ENCODE data around the gene LTB.

Gene LTB

GRCh38 chr6:31547727-31548543, 34.3 kb downstream of the LTB start:
- H3K4me3 ChIP-seq (replicated peaks; ENCODE audit: low read depth, low read length) = peak overlapping the region; percentile 61
- DNase-seq (ENCODE audit: low read depth) = no peak
- TF ChIP-seq CTCF (IDR thresholded peaks at IDR 0.05; ENCODE audit: low read length, missing control alignments) = no peak

GRCh38 chr6:31546958-31547726, 35.1 kb downstream of the LTB start, which contains the start of gene NFKBIL1:
Gene NFKBIL1 (plus strand): TSS chr6:31547608. CDS start chr6:31547695, 87 bp downstream.
- no peak for TF ChIP-seq CTCF (IDR thresholded peaks at IDR 0.05; ENCODE audit: low read length, missing control alignments)
- H3K4me3 ChIP-seq (replicated peaks; ENCODE audit: low read depth, low read length) = peak within 1 kb of the TSS; percentile 61
- DNase-seq (ENCODE audit: low read depth) = peak; percentile 99

- peak within 1 kb of the TSS; percentile 61 for H3K4me3 ChIP-seq (replicated peaks; ENCODE audit: low read depth, low read length)
- no peak for TF ChIP-seq CTCF (IDR thresholded peaks at IDR 0.05; ENCODE audit: low read length, missing control alignments)
- peak; percentile 93 for DNase-seq (ENCODE audit: low read depth)
These were observed 35.8 kb downstream of the LTB start, which contains the start of gene ATP6V1G2 for GRCh38 chr6:31546339-31546957. Gene ATP6V1G2 (minus strand): TSS chr6:31546608. CDS start chr6:31546559, 49 bp downstream.

- no peak for DNase-seq (ENCODE audit: low read depth)
- TF ChIP-seq CTCF (IDR thresholded peaks at IDR 0.05; ENCODE audit: low read length, missing control alignments) = no peak
- H3K4me3 ChIP-seq (replicated peaks; ENCODE audit: low read depth, low read length) = no peak overlapping the region
These were observed 36.9 kb downstream of the LTB start for GRCh38 chr6:31545291-31545690.

GRCh38 chr6:31544676-31545075, 37.5 kb downstream of the LTB start:
- H3K4me3 ChIP-seq (replicated peaks; ENCODE audit: low read depth, low read length) = no peak overlapping the region
- TF ChIP-seq CTCF (IDR thresholded peaks at IDR 0.05; ENCODE audit: low read length, missing control alignments) = no peak
- DNase-seq (ENCODE audit: low read depth) = no peak

GRCh38 chr6:31543639-31544038, 38.6 kb downstream of the LTB start:
- DNase-seq (ENCODE audit: low read depth) = no peak
- no peak for TF ChIP-seq CTCF (IDR thresholded peaks at IDR 0.05; ENCODE audit: low read length, missing control alignments)
- no peak overlapping the region for H3K4me3 ChIP-seq (replicated peaks; ENCODE audit: low read depth, low read length)

Data from fibroblast of pulmonary artery (primary cell).